ENCODE measurements around the gene STX3. TPM values are rescaled to one million over a fixed set of nuclear protein-coding genes. Genes with fewer than 3 reads are reported as not detected.

Gene STX3
- total and polyA plus RNA-seq, 2 donors (not counting 3 experiments of a cell fraction or from before 2014, with no cell fraction given) = 40.3 to 49.7 TPM

- FAIRE-seq (no peak), DNase-seq (ENCODE audit: low read depth, low spot score) (no peak)
- Histone ChIP-seq H2AFZ (ENCODE audit: low read depth, low read length) (peak overlapping the region; percentile 34), H3K9me1 (replicated peaks; ENCODE audit: control insufficient read depth, extremely low read depth, insufficient read depth, low read length) (no peaks in the 10 kb centered on the region), H3K4me1 (ENCODE audit: control insufficient read depth, extremely low read depth, insufficient read depth, low read length) (peaks cover 18% of the 10 kb centered on the region), H3K4me2 (ENCODE audit: insufficient read depth, low read length) (peak overlapping the region; percentile 48), H3K4me3 (replicated peaks in 1 of 3; ENCODE audit: insufficient read depth in 1 of 3, low read depth in 1 of 3, low read length in 3 of 3) (no peak overlapping the region), H4K20me1 (replicated peaks; ENCODE audit: control insufficient read depth, extremely low read depth, insufficient read depth, low read length) (no peaks in the 10 kb centered on the region), H3K36me3 (ENCODE audit: control insufficient read depth in 2 of 2, extremely low read depth in 1 of 2, insufficient read depth in 2 of 2, low read length in 2 of 2) (no peaks in the 10 kb centered on the region), H3K9me3 (replicated peaks; ENCODE audit: control insufficient read depth, insufficient read depth, low read length) (no peaks in the 10 kb centered on the region), H3K9ac (replicated peaks; ENCODE audit: extremely low read depth, insufficient read depth, low read length) (peak overlapping the region; percentile 62), H3K27me3 (ENCODE audit: control insufficient read depth in 2 of 2, insufficient read depth in 2 of 2, low read length in 2 of 2) (no peaks in the 10 kb centered on the region), H3K27ac (ENCODE audit: insufficient read depth, low read depth, low read length) (peak overlapping the region; percentile 93), H3K79me2 (ENCODE audit: control insufficient read depth, insufficient read depth, low read length) (no peaks in the 10 kb centered on the region)
- CTCF ChIA-PET = interaction anchor here (1.4 to 2.8 kb wide), 2 partner anchors 48 to 212 kb away, joined by 3 to 7 read pairs; partner anchors contain the start of gene STX3
- TSS peak; percentile 56 for BruUV-seq (replicated peaks)
- TF ChIP-seq JUN (IDR thresholded peaks at IDR 0.05; ENCODE audit: borderline replicate concordance, insufficient read depth, insufficient read length, low read depth) (no peak), CTCF (IDR thresholded peaks at IDR 0.05; ENCODE audit: extremely low read depth in 1 of 2, insufficient read depth in 1 of 2, low read depth in 1 of 2, low read length in 2 of 2) (no peak), FOS (IDR thresholded peaks at IDR 0.05; ENCODE audit: borderline replicate concordance, insufficient read depth, low read length) (no peak), GATA2 (IDR thresholded peaks at IDR 0.05; ENCODE audit: insufficient read depth, insufficient read length, low read depth, low read length) (no peak), MYC (IDR thresholded peaks at IDR 0.05; ENCODE audit: low read depth, low read length) (no peak), POLR2AphosphoS5 (IDR thresholded peaks at IDR 0.05; ENCODE audit: insufficient read depth, low read depth, low read length) (no peak), EZH2 (IDR thresholded peaks at IDR 0.05; ENCODE audit: borderline replicate concordance, low read depth, low read length, severe bottlenecking) (no peak), POLR2A (IDR thresholded peaks at IDR 0.05; ENCODE audit: low read depth, low read length) (no peak), MAX (IDR thresholded peaks at IDR 0.05; ENCODE audit: insufficient read depth, insufficient read length) (no peak)
- intact Hi-C loops (cut with micrococcal nuclease) (loop anchor here (1.0 kb wide), 4 partner anchors 38 to 462 kb away; partner anchors contain the start of gene PATL1), dilution Hi-C loops (cut with MboI; ENCODE audit: extremely low pct_ligation_motif_present, low sequenced_read_pairs) (no loop called here)
- POLR2A ChIA-PET = interaction anchor here (0.7 kb wide), 1 partner anchor 38 kb away, joined by 3 read pairs; no protein-coding TSS in a partner anchor
Measured at GRCh38 chr11:59707371-59707770, 47.8 kb upstream of the STX3 start.
